GM12875 (cell line): ENCODE results near the gene HOXD11.

Experiments
- H3K4me3 ChIP-seq: one replicate; pipeline ENCODE4 v1.5.1; 2011; ENCODE audit warnings: low read depth, low read length, control low read depth
- CTCF ChIP-seq: IDR thresholded peaks from 2 replicates; pipeline ENCODE4 v1.5.1; 2011; ENCODE audit warnings: low read depth, mild to moderate bottlenecking, control low read depth, inconsistent platforms, low read length, moderate library complexity, borderline replicate concordance; ENCODE audit not compliant: insufficient read depth

HOXD11 gene

DNA sequence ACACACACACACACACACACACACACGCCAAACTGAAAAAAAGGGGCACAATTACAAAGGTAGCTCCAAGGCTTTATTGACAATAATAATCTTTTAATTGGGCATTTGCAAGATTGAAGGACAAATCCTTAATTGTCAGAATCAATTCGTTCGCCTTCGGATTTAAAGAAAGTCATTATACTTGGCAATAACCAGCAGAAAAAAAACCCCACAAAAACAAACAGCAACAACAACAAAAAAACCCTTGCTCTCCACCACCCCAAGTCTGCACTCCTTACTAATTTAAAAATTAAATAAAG lies 20.6 kb downstream of the HOXD11 start:
- no peak for TF ChIP-seq CTCF
- H3K4me3 ChIP-seq: no peak overlapping the region

- H3K4me3 ChIP-seq: no peak overlapping the region
- no peak for TF ChIP-seq CTCF
Observed at GRCh38 chr2:176128172-176128981, 21.3 kb downstream of the HOXD11 start.

- no peak for TF ChIP-seq CTCF
- H3K4me3 ChIP-seq: no peak within 1 kb of the TSS
Observed at GRCh38 chr2:176128982-176129796, 22.1 kb downstream of the HOXD11 start, which contains the start of gene HOXD8. Gene HOXD8 (plus strand): TSS chr2:176129705. CDS start chr2:176130367, 662 bp downstream.

GRCh38 chr2:176129813-176130146 lies 22.7 kb downstream of the HOXD11 start:
- H3K4me3 ChIP-seq: no peak overlapping the region
- no peak for TF ChIP-seq CTCF

DNA sequence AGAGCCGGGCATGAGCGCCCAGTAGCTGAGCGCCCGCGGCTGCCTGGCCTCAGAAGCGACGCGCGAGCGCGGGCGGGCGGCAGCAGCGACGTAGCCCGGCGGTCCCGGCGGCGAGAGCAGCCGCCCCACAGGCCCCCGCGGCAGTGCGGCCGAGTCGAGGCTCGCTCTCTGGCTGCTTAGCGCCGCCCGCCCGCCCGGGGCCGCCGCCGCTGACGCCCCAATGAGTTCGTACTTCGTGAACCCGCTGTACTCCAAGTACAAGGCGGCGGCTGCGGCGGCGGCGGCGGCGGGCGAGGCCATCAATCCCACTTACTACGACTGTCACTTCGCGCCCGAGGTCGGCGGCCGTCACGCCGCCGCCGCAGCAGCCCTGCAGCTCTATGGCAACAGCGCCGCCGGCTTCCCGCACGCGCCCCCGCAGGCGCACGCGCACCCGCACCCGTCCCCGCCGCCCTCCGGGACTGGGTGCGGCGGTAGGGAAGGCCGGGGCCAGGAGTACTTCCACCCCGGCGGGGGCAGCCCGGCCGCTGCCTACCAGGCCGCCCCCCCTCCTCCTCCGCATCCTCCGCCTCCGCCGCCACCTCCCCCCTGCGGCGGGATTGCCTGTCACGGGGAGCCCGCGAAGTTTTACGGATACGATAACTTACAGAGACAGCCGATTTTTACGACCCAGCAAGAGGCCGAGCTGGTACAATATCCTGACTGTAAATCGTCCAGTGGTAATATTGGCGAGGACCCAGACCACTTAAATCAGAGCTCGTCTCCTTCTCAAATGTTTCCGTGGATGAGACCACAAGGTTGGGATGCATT lies 23.3 kb downstream of the HOXD11 start:
- TF ChIP-seq CTCF: no peak
- no peak overlapping the region for H3K4me3 ChIP-seq

DNA sequence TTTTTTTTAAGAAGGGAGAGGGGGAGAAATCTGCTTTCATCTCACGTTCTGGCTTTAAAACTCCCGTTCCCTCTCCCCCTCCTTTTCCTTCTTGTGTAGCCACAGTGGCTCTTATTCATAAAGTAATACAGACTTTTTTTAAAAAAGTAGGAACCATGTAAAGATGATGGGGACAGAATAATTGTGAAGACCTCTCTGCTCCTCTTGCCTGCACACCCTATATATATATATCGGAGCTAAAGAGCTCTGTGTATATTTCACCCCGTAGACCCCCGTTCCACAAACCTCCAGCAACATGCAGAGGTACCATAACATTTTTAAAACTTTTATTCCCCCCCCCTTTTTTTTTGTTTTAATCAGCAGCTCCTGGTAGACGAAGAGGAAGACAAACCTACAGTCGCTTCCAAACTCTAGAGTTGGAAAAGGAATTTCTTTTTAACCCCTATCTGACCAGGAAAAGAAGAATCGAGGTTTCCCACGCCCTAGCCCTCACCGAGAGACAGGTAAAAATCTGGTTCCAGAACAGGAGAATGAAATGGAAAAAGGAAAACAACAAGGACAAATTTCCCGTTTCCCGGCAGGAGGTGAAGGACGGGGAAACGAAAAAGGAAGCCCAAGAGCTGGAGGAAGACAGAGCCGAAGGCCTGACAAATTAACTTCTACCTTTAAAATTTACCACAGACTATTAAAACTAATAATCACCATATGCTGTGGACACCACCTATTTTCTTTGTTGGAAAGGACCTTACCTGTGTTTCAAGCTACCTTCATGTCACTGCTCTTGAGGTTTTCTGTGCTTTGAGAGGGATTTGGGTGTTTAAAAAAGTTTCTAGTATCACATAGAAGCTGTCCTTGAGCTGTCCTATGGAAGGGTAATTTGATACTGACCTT lies 24.1 kb downstream of the HOXD11 start:
- no peak overlapping the region for H3K4me3 ChIP-seq
- TF ChIP-seq CTCF: no peak
